HG02642 (cell line): Measurements from ENCODE around the gene MARK2.
A peak's percentile ranks its signal among the peaks of the same experiment; 100 is the strongest.

ENCODE experiments used
- ATAC-seq: cut with Tn5 transposase; IDR thresholded peaks from one replicate; pipeline ENCODE4 v1.9.1; 2021; ENCODE audit warnings: mild to moderate bottlenecking; ENCODE audit not compliant: unreplicated experiment, poor library complexity

Gene MARK2

GRCh38 chr11:63906585-63906984, 67.7 kb downstream of the MARK2 start:
- no peak for ATAC-seq

GRCh38 chr11:63907063-63907462, 68.2 kb downstream of the MARK2 start:
- ATAC-seq: no peak

DNA sequence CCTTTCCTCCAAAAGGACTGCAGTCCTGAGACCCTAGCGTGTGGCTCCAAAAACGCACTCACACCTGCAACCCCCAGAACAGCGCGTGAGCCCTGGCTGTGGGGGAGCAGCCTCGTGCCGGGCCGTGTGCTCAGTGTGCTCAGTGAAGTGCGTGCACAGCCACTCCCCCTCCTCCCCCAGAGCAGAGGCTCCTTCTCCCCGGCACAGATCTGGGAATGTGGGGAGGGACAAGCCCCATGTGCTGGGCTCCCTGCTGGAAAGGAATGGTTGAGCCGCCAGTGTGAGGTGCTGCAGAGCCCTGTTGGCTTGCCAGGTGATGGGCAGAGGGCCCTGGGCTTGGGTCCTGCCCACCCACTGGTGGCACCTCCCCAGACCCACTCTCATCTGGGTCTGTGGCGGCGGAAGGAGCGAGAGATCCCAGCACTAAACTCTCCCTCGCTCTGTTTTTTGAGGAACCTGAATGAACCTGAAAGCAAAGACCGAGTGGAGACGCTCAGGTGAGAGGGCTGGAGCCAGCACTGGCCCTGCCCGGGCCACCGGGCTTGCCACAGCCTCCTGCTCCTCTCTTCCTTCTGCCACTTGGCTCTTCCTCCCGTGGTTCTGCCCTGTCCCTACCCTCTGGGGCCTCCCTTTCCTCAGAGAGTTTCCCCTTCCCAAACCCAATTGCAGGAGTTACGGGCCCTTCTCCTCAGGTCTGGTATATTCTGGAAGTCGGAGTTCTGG, 69.1 kb downstream of the MARK2 start:
- ATAC-seq: no peak

- ATAC-seq: no peak
Measured at GRCh38 chr11:63908631-63909401, 69.9 kb downstream of the MARK2 start.

- ATAC-seq: no peak
Measured at GRCh38 chr11:63909591-63910506, 70.9 kb downstream of the MARK2 start.

DNA sequence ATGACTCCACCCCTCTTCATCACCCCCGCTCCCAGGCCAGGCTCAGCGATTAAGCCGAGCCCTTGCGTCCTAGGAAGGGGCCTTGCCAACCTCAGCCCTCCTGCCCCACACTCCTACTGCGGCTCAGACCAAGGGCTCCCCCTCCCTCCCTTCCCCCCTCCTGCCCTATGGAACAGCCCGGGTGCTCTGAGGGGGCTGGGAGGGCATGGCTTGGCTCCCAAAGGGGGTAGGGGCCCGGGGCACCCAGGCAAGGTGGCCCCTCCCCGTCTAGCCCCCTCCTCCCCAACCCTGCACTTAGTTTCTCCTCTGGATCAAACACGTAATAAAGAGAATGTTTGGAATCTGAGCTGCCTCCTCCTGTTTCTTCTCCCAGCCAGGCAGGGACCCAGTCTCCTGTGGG, 71.8 kb downstream of the MARK2 start:
- ATAC-seq: no peak

DNA sequence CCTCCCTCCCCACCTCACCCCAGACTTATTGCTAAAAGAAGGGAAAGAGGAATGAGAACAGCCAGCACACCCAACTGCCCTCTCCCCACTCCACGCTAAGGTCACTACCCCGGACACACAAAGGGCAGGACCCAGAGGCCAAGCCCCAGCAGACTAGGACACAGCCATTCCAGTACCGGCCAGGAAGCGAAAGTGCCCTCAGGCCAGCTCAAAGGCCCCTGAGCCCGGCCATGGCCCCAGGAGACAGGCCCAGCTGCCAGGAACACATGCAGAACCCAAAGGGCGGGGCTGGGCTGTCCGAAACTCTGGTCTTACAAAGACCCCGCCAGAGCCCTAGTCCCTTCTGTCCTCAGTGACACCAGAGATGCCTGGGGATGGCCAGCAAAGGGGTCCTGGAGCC, 72.5 kb downstream of the MARK2 start:
- no peak for ATAC-seq

GRCh38 chr11:63911876-63912275, 73.0 kb downstream of the MARK2 start:
- ATAC-seq: no peak

DNA sequence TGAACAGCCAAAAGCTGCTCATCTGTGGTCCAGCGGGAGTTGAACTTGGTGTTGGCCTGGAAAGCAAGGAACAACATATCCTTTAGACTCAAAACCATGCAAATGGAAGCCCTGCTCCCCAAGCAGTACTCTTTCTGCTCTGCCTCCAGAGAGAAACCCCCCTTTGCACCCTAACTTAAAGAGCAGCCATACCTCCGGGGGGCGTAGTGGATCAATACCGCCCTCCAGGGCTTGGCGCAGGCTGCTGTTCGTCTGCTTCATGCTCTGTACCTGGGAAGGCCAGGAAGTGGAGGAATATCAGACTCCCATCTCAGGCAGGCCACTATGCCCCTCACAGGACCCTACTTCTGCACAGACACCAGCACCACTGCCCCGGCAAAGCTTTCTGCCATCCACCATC, 73.8 kb downstream of the MARK2 start:
- ATAC-seq: no peak

GRCh38 chr11:63913866-63914830, 75.2 kb downstream of the MARK2 start:
- no peak for ATAC-seq

DNA sequence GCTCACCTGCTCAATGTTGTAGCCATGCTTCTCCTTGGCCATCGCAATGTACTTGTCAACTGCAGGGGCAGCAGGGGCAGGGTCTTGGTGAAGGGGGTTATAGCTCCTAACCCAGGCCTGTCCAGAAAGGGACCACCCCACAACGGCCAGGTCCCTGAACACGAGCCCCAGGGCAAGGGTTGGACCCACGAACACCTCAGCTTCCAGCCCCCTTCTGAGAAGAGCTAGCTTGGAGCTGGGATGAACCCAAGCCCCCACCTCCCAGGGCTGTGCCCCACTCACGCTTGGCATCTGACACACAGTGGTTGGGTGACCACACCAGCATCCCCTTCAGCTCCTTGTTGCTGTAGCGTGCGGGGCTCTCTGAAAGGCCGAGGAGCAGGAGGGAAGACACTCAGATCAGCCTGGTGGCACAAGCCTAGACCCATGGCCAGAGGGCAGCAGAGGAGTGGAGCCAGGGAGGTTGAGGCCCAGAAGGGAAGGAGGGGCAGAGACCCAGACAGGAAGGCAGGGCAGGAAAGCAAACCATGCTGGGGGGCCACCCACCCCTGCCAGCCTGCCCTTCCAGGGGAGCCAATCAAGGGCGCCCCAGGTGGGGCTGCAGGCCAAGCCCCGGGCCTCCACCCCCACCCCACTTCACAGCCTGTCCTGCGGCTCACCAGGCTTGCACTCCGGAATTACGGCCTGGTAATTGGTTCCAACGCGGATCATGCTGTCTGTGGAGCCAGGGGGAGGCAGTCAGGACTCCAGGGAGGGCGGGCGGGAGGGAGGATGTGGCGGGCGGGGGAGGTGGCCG, 76.2 kb downstream of the MARK2 start:
- no peak for ATAC-seq

GRCh38 chr11:63915961-63916836, 77.3 kb downstream of the MARK2 start:
- peak; percentile 19 for ATAC-seq

- ATAC-seq: peak; percentile 50
Measured at GRCh38 chr11:63916837-63917691, 78.2 kb downstream of the MARK2 start, which contains the start of gene RCOR2. Gene RCOR2 (minus strand): TSS chr11:63917164. CDS start chr11:63916456, 708 bp downstream.

DNA sequence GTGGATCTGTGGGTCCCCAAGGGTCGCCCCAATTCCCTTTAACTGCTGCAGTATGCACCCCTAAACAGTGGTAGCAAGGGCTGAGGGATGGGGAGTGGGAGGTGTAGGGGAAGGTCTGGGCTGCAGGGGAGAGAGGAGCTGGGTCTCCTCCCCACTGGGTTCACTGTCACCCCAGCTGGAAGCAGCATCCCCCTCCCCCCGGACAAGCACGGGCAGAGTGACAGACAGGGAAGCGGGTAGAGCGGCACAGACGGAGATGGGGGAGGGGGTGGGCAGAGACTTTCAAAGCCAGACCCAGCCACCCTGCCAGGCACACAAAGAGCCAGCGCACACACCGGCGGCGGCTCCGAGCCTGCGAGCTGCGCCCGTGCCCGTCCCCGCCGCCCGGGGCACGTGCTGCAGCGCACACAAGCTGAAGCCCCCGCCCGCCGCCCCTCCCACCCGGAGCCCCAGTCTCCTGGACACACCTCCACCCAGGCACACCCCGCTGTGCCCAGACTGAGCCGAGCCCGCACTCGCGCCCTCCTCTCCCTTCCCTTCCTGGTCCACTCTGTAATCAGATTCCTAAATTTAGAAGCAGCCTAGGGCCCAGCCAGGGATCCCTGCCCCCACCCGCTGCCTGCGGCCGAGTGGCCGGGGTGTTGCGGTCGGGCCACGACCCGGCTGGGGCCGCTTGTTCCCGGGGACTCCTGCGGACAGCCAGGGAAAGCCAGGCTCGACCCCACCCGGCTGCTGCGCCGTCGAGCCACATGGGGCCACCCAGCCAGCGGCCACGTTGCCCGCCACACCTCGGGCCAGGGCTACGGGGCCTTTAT, 79.0 kb downstream of the MARK2 start:
- no peak for ATAC-seq

GRCh38 chr11:63918507-63919191, 79.7 kb downstream of the MARK2 start:
- no peak for ATAC-seq
